H1 (cell line): ENCODE measurements around the gene TMEM14C.

ENCODE experiments used
- BACH1 ChIP-seq: IDR thresholded peaks from 2 replicates; pipeline ENCODE4 v1.6.1; 2012; ENCODE audit warnings: low read length, improper control_type of control experiment
- CEBPB ChIP-seq: IDR thresholded peaks from 2 replicates; pipeline ENCODE4 v1.6.1; 2012; ENCODE audit warnings: low read depth, low read length
- CREB1 ChIP-seq: IDR thresholded peaks from 2 replicates; pipeline ENCODE4 v1.6.1; 2012; ENCODE audit warnings: inconsistent platforms
- CTBP2 ChIP-seq: IDR thresholded peaks from 2 replicates; pipeline ENCODE4 v1.7.0; 2011; ENCODE audit warnings: borderline replicate concordance, mild to moderate bottlenecking, moderate library complexity, mixed read lengths, low read length; ENCODE audit not compliant: insufficient read depth, insufficient read length
- CTCF ChIP-seq, 3 experiments: IDR thresholded peaks; 1 replicate in 2 of 3; 2 replicates in 1 of 3; pipeline versions ENCODE4 v1.5.1 to v1.6.1; 2011; ENCODE audit warnings: low read length in 3 of 3, mild to moderate bottlenecking in 3 of 3, inconsistent platforms in 2 of 3, low read depth in 1 of 3, moderate library complexity in 1 of 3; ENCODE audit not compliant: insufficient read depth in 1 of 3; ENCODE audit errors: control extremely low read depth in 1 of 3
- EZH2 ChIP-seq: fragments of 200-600 bp; sonication (generic); IDR thresholded peaks from 2 replicates; pipeline ENCODE4 v1.7.1; 2012; ENCODE audit warnings: low read depth, mild to moderate bottlenecking, moderate library complexity, low read length, inconsistent platforms; ENCODE audit not compliant: severe bottlenecking
- KDM1A ChIP-seq: fragments of 200-600, 300-600 bp; sonication (generic); IDR thresholded peaks from 2 replicates; pipeline ENCODE4 v1.7.1; 2016; ENCODE audit warnings: mild to moderate bottlenecking, low read length, borderline replicate concordance
- MAFK ChIP-seq: IDR thresholded peaks from 2 replicates; pipeline ENCODE4 v1.6.1; 2012; ENCODE audit warnings: low read depth, mild to moderate bottlenecking, improper control_type of control experiment, low read length
- MAX ChIP-seq: IDR thresholded peaks from 2 replicates; pipeline ENCODE4 v1.6.1; 2012; ENCODE audit warnings: inconsistent platforms
- POLR2AphosphoS5 ChIP-seq: IDR thresholded peaks from 2 replicates; pipeline ENCODE4 v1.6.1; 2011; ENCODE audit warnings: low read depth, low read length

GRCh38 chr6:10690651-10691445 lies 32.0 kb upstream of the TMEM14C start:
- TF ChIP-seq CTCF (IDR thresholded peaks at IDR 0.05; ENCODE audit: control extremely low read depth in 1 of 3, insufficient read depth in 1 of 3, low read depth in 1 of 3, low read length in 3 of 3), result no peak
- no peak for TF ChIP-seq CREB1
- TF ChIP-seq EZH2, result no peak
- no peak for TF ChIP-seq CEBPB
- no peak for TF ChIP-seq BACH1
- TF ChIP-seq MAFK, result no peak
- TF ChIP-seq MAX, result no peak
- no peak for TF ChIP-seq CTBP2
- TF ChIP-seq POLR2AphosphoS5, result no peak
- TF ChIP-seq KDM1A, result no peak
